ENCODE data around the gene NPTX1. TPM values are rescaled to one million over a fixed set of nuclear protein-coding genes. Genes with fewer than 3 reads are reported as not detected.

NPTX1 gene
- polyA plus RNA-seq, 4 donors, result 0.44 to 1.3 (median 0.89) TPM

- no peak for DNase-seq (ENCODE audit: low read depth in 4 of 4, low spot score in 3 of 4)
Observed at GRCh38 chr17:80504686-80505413, 28.4 kb upstream of the NPTX1 start.

- DNase-seq (ENCODE audit: low read depth in 4 of 4, low spot score in 3 of 4), result no peak
Observed at GRCh38 chr17:80503921-80504320, 27.5 kb upstream of the NPTX1 start.

- no peak for DNase-seq (ENCODE audit: low read depth in 4 of 4, low spot score in 3 of 4)
Observed at GRCh38 chr17:80503031-80503430, 26.6 kb upstream of the NPTX1 start.

GRCh38 chr17:80502578-80502877 lies 26.1 kb upstream of the NPTX1 start:
- DNase-seq (ENCODE audit: low read depth in 4 of 4, low spot score in 3 of 4), result no peak

GRCh38 chr17:80501741-80502577 lies 25.6 kb upstream of the NPTX1 start:
- no peak for DNase-seq (ENCODE audit: low read depth in 4 of 4, low spot score in 3 of 4)

GRCh38 chr17:80499961-80500665 lies 23.7 kb upstream of the NPTX1 start:
- no peak for DNase-seq (ENCODE audit: low read depth in 4 of 4, low spot score in 3 of 4)

GRCh38 chr17:80499560-80499959 lies 23.2 kb upstream of the NPTX1 start:
- no peak for DNase-seq (ENCODE audit: low read depth in 4 of 4, low spot score in 3 of 4)

- DNase-seq (ENCODE audit: low read depth in 4 of 4, low spot score in 3 of 4), result no peak
Observed at GRCh38 chr17:80498920-80499410, 22.6 kb upstream of the NPTX1 start.

GRCh38 chr17:80498242-80498919 lies 22.0 kb upstream of the NPTX1 start:
- DNase-seq (ENCODE audit: low read depth in 4 of 4, low spot score in 3 of 4), result peak in 1 of 4 donors; percentile 48

- DNase-seq (ENCODE audit: low read depth in 4 of 4, low spot score in 3 of 4), result no peak
Observed at GRCh38 chr17:80497726-80498241, 21.4 kb upstream of the NPTX1 start.

- no peak for DNase-seq (ENCODE audit: low read depth in 4 of 4, low spot score in 3 of 4)
Observed at GRCh38 chr17:80494547-80494946, 18.1 kb upstream of the NPTX1 start.

GRCh38 chr17:80492343-80493136 lies 16.1 kb upstream of the NPTX1 start:
- DNase-seq (ENCODE audit: low read depth in 4 of 4, low spot score in 3 of 4), result no peak

- DNase-seq (ENCODE audit: low read depth in 4 of 4, low spot score in 3 of 4), result no peak
Observed at GRCh38 chr17:80491478-80492342, 15.3 kb upstream of the NPTX1 start.

GRCh38 chr17:80487511-80487910 lies 11.1 kb upstream of the NPTX1 start:
- DNase-seq (ENCODE audit: low read depth in 4 of 4, low spot score in 3 of 4), result no peak

GRCh38 chr17:80486692-80487091 lies 10.3 kb upstream of the NPTX1 start:
- no peak for DNase-seq (ENCODE audit: low read depth in 4 of 4, low spot score in 3 of 4)

GRCh38 chr17:80485846-80486245 lies 9.4 kb upstream of the NPTX1 start:
- DNase-seq (ENCODE audit: low read depth in 4 of 4, low spot score in 3 of 4), result no peak

GRCh38 chr17:80482555-80483308 lies 6.3 kb upstream of the NPTX1 start:
- no peak for DNase-seq (ENCODE audit: low read depth in 4 of 4, low spot score in 3 of 4)

- no peak for DNase-seq (ENCODE audit: low read depth in 4 of 4, low spot score in 3 of 4)
Observed at GRCh38 chr17:80482058-80482318, 5.6 kb upstream of the NPTX1 start.
